Stimulated activated naive B cell treated with anti-CD40 and anti-IgM and Interleukin-4, amounts not matched to agents 10 μg/mL and 1 μg/mL and 100 μg/mL, for 72 hours (primary cell): Measurements from ENCODE around the gene BMP6.
"Not testable (repeated sequence)": the region's sequence is repeated elsewhere in the genome, so short reads cannot be mapped to it uniquely, and the experiment has no call there.

Experiments used
- ATAC-seq, 2 donors: fragments of 150-1000 bp; cut with Tn5 transposase; replicated peaks; 2 replicates each; pipeline ENCODE4 v1.10.0; 2021; ENCODE audit warnings: moderate library complexity in 1 of 2
- DNase-seq: peaks from one replicate; pipeline ENCODE4 v3.0.0; 2021
- H3K27ac Mint-ChIP-seq: one replicate; pipeline ENCODE4 v1.8.0; 2022; ENCODE audit warnings: mild to moderate bottlenecking, mixed read lengths
- H3K27me3 Mint-ChIP-seq, 2 donors: one replicate each; pipeline ENCODE4 v1.8.0; 2022; ENCODE audit warnings: mixed read lengths in 2 of 2
- H3K36me3 Mint-ChIP-seq, 2 donors: one replicate each; pipeline ENCODE4 v1.8.0; 2022; ENCODE audit warnings: mixed read lengths in 2 of 2, mild to moderate bottlenecking in 1 of 2
- H3K4me1 Mint-ChIP-seq, 2 donors: one replicate each; pipeline ENCODE4 v1.8.0; 2022; ENCODE audit warnings: mixed read lengths in 2 of 2, mild to moderate bottlenecking in 1 of 2
- H3K4me3 Mint-ChIP-seq, 2 donors: one replicate each; pipeline ENCODE4 v1.8.0; 2022; ENCODE audit warnings: mild to moderate bottlenecking in 2 of 2, mixed read lengths in 2 of 2, moderate library complexity in 1 of 2
- H3K9me3 Mint-ChIP-seq, 2 donors: one replicate each; pipeline ENCODE4 v1.8.0; 2022; ENCODE audit warnings: mixed read lengths in 2 of 2, mild to moderate bottlenecking in 1 of 2

The BMP6 gene

DNA sequence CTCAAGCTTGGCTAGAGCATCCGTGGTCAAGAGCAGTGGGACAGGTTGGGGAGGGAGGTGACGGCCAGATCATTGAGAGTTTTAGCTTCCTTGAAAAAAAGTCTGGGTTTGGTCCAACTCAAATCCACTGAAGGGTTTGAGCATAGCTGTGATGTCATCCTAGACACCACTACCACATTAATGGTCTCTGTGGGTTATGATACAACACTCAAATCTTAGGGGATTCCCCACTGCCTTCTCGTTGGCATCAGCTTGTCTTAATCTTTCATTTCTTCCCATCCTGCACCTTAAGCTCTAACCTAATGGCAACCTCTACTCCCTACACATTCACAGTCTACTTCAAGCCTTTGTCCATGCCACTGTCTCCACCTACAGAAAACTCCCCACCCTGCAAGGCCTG is 77.3 kb downstream of the BMP6 start:
- H3K4me1 Mint-ChIP-seq: no peaks in the 10 kb centered on the region
- DNase-seq (no peak), ATAC-seq (peak in 1 of 2 donors; percentile 23)
- peaks cover 10 to 25% of the 10 kb centered on the region in 2 donors for H3K27me3 Mint-ChIP-seq
- no peak overlapping the region for H3K27ac Mint-ChIP-seq
- H3K36me3 Mint-ChIP-seq: no peaks in the 10 kb centered on the region
- H3K9me3 Mint-ChIP-seq: peaks cover 0 to 1% of the 10 kb centered on the region in 2 donors
- H3K4me3 Mint-ChIP-seq: no peak overlapping the region

DNA sequence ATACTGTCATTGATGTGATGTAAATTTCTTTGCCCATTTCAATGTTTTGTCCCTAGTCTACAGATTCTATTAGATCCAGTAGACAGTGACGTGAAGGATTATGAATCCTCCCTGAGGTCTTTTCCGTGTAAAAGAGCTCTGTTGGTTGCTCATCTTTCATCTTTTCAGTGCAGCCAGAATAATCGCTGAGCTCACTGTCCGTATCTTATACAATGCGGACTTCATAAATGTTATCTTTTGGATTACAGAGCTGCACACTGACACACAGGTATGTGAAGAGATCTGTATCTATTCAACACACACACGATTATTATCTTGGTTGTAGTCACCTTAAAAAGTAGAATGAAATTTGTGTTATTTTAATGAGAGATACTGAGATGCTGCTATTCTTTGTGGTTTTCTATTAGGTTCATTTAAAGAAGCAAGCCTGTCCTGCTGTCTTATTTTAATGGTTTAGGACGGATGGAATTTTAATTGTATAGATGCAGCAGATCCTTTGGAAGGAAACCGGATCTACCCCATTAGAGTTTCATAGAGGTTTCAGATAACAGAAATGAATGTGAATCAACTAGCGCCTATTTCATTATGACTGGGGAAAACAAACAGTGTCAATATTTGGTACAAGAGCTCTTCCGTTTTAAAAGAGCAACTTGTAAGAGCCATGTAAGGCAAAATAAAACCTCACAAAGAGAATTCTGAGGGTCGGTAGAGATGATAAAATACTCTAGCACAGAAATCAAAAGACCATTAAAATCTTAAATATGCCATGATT is 79.4 kb downstream of the BMP6 start:
- Mint-ChIP-seq H3K9me3 (peaks cover 0 to 1% of the 10 kb centered on the region in 2 donors), H3K27ac (no peak overlapping the region), H3K27me3 (peaks cover 10 to 21% of the 10 kb centered on the region in 2 donors), H3K4me1 (no peaks in the 10 kb centered on the region), H3K36me3 (no peaks in the 10 kb centered on the region), H3K4me3 (no peak overlapping the region)
- no peak for DNase-seq
- no peak for ATAC-seq

DNA sequence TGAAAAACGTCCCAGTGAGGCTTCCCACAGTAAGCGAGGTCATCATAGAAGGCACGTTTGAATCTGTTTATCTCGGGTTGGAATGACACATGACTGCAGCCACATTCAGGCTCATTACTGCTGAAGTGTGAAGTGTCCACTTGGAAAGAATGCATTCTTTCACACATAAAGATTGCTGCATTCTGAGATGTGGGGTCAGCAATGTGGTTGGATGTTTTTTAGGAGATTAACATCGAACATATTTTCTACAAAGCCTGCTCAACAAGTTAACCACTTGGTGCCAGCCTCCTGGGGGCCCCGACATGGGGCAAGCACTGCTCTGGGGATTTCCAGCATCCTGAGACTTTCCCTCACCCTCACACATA is 79.9 kb downstream of the BMP6 start:
- peaks cover 10 to 21% of the 10 kb centered on the region in 2 donors for H3K27me3 Mint-ChIP-seq
- ATAC-seq: no peak

DNA sequence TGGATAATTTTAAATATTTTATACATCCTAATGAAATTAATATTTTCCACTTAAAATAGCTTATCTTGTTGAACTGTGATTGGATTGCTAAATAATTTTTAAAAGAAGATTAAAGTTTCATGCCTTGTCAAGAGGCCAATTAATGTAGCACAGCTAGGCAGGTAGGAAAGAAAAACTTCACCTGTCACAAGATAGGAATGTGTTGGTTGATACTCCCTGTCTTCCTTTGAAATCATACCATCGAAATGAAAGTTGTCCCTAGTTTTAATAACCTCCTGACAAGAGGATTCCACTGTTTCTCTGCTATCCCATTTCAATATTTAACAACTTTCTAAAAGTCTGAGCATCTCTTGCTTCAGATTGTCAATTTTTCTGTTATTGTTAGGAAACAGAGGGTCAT is 80.8 kb downstream of the BMP6 start:
- Mint-ChIP-seq H3K4me3 (no peak overlapping the region), H3K4me1 (no peaks in the 10 kb centered on the region), H3K36me3 (no peaks in the 10 kb centered on the region), H3K9me3 (peaks cover 0 to 1% of the 10 kb centered on the region in 2 donors), H3K27ac (no peak overlapping the region), H3K27me3 (peaks cover 10 to 21% of the 10 kb centered on the region in 2 donors)
- ATAC-seq: no peak
- DNase-seq: no peak

More for the DNA sequence above, 79.9 kb downstream of the BMP6 start:
- DNase-seq: no peak
- Mint-ChIP-seq H3K9me3 (peaks cover 0 to 1% of the 10 kb centered on the region in 2 donors), H3K4me3 (no peak overlapping the region), H3K36me3 (no peaks in the 10 kb centered on the region), H3K27ac (no peak overlapping the region), H3K4me1 (no peaks in the 10 kb centered on the region)

DNA sequence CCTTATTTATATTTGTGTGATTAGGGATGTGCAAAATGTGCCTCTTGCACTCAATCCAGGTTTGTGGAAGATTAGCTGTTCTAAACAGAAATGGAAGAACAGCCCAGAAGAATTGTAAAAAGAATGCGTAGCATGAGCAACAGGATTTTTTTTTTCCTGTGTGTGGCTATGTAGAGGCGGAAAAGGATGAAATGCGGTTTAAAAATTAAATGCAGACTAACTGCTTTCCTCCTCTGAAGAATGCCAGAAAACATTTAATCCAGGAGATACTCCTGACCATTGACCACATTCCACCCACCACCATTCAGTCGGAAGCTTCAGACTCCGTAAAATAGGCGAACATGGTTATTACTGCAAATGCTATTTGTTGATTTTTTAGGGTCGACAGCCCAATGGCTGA is 83.4 kb downstream of the BMP6 start:
- H3K9me3 Mint-ChIP-seq: peaks cover 0 to under 1% of the 10 kb centered on the region in 2 donors
- no peak overlapping the region for H3K27ac Mint-ChIP-seq
- no peaks in the 10 kb centered on the region for H3K4me1 Mint-ChIP-seq
- no peak for ATAC-seq
- H3K4me3 Mint-ChIP-seq: no peak overlapping the region
- DNase-seq: no peak
- H3K27me3 Mint-ChIP-seq: peaks cover 14 to 18% of the 10 kb centered on the region in 2 donors
- no peaks in the 10 kb centered on the region for H3K36me3 Mint-ChIP-seq

DNA sequence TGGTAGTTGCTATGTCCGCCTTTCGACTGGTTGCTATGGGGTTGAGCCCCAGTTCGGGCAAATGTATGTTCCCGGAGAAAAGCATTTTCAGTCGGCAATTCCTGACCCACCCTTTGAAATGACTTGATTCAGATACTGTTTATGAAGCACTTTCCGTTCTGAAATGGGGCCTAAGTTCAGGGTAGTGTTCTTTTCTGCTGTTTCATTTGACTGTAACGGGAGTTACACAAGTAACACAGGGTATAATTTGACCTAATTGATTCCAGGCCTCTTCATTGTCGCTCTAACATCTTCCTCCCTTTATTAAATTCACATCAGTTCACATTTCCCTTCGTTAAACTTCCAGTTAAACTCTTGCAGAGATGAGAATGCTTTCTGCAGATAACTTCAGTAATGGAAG is 85.5 kb downstream of the BMP6 start:
- Mint-ChIP-seq H3K4me1 (no peaks in the 10 kb centered on the region), H3K27ac (no peak overlapping the region), H3K4me3 (no peak overlapping the region), H3K27me3 (peaks cover 9 to 20% of the 10 kb centered on the region in 2 donors), H3K9me3 (peaks cover 0 to 2% of the 10 kb centered on the region in 2 donors), H3K36me3 (no peaks in the 10 kb centered on the region)
- ATAC-seq (no peak), DNase-seq (no peak)

DNA sequence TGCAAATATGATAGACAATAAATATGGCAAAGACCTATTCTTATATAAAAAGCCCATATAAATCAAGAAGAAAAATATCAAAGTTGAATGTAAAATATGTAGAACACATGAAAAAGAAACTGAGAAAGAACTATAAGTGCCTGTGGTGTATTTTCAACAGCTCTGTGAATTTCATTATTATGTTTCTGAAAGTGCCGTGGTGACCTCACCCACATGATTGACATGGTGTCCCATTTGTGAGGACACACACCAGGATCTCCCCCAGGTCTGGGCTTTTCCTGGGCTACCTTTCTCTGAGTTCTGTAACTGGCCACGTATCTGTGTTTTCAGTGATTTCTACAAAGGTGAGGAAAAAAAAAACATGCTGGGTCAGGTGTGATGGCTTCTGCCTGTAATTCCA is 86.7 kb downstream of the BMP6 start:
- no peak for ATAC-seq
- Mint-ChIP-seq H3K36me3 (no peaks in the 10 kb centered on the region), H3K9me3 (peaks cover 0 to 2% of the 10 kb centered on the region in 2 donors), H3K4me1 (no peaks in the 10 kb centered on the region), H3K27ac (no peak overlapping the region), H3K27me3 (peaks cover 5 to 11% of the 10 kb centered on the region in 2 donors), H3K4me3 (no peak overlapping the region)
- no peak for DNase-seq

DNA sequence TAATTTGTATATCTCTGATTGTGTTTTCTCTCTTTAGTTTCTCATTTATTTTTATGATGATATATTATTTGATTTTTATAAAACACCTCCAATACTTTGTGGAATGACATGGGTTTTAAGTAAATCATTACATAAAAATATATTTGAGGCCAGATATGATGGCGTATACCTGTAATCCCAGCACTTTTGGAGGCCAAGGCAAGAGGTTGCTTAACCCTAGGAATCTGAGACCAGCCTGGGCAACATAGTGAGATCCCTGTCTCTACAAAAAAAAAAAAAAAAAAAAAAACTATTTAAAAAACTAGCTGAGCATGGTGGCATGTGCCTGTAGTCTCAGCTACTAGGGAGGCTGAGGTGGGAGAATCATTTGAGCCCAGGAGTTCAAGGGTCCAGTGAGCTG is 87.3 kb downstream of the BMP6 start:
- Mint-ChIP-seq H3K9me3 (peaks cover 0 to 2% of the 10 kb centered on the region in 2 donors), H3K27me3 (peaks cover 4 to 10% of the 10 kb centered on the region in 2 donors), H3K4me3 (no peak overlapping the region), H3K27ac (no peak overlapping the region), H3K4me1 (no peaks in the 10 kb centered on the region), H3K36me3 (no peaks in the 10 kb centered on the region)
- ATAC-seq: no peak
- no peak for DNase-seq

DNA sequence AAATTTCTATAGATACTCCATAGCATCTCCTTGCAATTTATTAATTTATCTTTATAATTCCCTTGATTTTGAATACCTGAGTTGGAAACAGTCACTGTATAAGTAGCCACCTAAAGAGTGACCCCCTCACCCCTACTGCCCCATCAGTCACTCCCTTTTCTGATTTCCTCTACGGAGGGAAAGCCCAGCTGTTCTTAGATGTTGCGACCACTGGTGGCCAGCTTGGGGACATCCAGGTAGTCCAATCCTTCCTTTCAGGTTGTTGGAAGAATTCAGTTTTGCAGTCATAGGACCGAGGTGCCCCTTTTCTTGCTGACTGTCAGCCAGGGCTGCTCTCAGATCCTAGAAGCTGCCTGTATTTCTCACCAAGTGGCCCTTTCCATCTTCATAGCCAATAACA is 87.8 kb downstream of the BMP6 start:
- ATAC-seq: no peak
- Mint-ChIP-seq H3K27me3 (peaks cover 4 to 13% of the 10 kb centered on the region in 2 donors), H3K4me3 (no peak overlapping the region), H3K4me1 (no peaks in the 10 kb centered on the region), H3K36me3 (no peaks in the 10 kb centered on the region), H3K27ac (no peak overlapping the region), H3K9me3 (peaks cover 0 to 2% of the 10 kb centered on the region in 2 donors)
- no peak for DNase-seq

DNA sequence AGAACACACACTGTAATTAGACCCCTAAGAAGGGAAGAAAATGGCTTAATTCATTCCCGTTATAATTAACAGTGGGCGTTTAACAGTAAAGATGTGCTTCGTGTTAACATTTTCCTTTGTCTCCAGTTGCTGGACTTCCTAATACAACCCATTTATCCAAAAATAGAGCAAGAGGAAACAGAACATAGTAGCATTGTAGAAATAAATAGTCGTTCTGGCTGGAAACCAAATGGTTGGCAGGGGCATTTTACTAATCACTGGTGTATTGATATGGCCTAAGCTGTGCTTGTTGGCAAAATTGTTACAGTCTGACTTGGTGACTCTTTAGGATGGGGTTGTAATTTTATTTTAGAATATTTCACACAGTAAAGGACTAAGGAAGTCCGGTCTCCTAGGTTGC is 89.8 kb downstream of the BMP6 start:
- Mint-ChIP-seq H3K27me3 (peaks cover 4 to 14% of the 10 kb centered on the region in 2 donors), H3K36me3 (no peaks in the 10 kb centered on the region), H3K4me1 (no peaks in the 10 kb centered on the region), H3K9me3 (peaks cover 0 to 2% of the 10 kb centered on the region in 2 donors), H3K27ac (no peak overlapping the region), H3K4me3 (no peak overlapping the region)
- ATAC-seq: no peak
- DNase-seq: no peak

DNA sequence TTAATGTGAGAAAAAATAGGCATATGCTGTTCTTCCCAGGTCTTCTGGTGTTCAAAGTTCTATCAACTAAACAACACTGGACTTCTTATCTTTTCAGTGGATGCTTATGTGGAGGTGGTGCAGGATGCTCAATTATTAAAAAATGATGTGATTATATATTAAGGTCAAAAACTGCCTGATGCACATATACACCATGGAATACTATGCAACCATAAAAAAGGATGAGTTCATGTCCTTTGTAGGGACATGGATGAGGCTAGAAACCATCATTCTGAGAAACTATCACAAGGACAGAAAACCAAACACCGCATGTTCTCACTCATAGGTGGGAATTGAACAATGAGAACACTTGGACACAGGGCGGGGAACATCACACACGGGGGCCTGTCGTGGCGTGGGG is 91.3 kb downstream of the BMP6 start:
- not testable (repeated sequence) for H3K4me1 Mint-ChIP-seq, DNase-seq, H3K9me3 Mint-ChIP-seq, H3K36me3 Mint-ChIP-seq, H3K4me3 Mint-ChIP-seq, ATAC-seq, H3K27ac Mint-ChIP-seq
- H3K27me3 Mint-ChIP-seq: peaks cover 5 to 16% of the 10 kb centered on the region in 2 donors

DNA sequence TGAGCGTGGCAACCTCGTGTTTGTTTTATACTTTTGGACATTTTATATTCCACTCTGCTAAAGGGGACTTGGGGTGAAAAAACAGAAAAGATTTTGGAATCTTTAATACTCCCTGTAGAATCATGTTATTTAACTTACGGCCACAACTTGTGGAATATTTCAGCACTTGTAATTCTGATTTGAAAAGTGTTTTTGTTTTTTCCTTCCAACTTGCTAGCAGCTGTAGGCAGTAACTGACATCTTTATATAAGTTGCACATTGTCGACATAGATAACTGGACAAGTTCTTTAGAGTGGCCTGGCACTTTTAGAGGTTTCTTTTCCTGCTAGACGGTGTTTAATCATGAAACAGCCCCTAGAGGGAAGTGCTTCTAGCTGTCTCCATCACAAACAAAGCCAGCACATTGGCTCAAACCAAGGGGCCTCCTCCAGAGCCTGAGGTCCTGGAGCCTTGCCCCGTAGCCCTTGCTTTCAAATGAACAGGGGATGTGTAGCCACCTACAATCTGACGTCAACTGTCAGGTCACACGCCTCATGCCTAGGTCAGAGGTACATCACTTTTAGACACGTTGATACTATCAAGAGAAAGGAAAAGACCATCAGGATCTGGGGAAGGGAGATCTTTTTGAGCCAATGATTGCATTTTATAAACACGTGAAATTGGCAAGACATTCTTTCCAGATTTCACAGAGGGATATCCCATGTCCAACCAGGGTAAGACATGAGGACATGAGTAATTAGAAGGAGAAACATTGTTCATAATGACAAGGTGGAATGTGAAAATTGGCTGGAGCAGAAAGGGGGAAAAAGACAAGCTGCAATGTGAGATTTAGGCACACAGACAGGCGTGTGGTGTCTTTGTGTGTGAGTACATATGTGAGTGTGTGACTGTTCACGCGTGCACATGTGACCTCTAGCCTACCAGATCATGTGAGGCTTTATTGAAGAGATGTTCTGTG is 92.6 kb downstream of the BMP6 start:
- no peak overlapping the region for H3K4me3 Mint-ChIP-seq
- no peak for DNase-seq
- H3K27ac Mint-ChIP-seq: no peak overlapping the region
- H3K36me3 Mint-ChIP-seq: no peaks in the 10 kb centered on the region
- H3K4me1 Mint-ChIP-seq: no peaks in the 10 kb centered on the region
- H3K27me3 Mint-ChIP-seq: peaks cover 18 to 28% of the 10 kb centered on the region in 2 donors
- ATAC-seq: no peak
- peaks cover 0 to 4% of the 10 kb centered on the region in 2 donors for H3K9me3 Mint-ChIP-seq

DNA sequence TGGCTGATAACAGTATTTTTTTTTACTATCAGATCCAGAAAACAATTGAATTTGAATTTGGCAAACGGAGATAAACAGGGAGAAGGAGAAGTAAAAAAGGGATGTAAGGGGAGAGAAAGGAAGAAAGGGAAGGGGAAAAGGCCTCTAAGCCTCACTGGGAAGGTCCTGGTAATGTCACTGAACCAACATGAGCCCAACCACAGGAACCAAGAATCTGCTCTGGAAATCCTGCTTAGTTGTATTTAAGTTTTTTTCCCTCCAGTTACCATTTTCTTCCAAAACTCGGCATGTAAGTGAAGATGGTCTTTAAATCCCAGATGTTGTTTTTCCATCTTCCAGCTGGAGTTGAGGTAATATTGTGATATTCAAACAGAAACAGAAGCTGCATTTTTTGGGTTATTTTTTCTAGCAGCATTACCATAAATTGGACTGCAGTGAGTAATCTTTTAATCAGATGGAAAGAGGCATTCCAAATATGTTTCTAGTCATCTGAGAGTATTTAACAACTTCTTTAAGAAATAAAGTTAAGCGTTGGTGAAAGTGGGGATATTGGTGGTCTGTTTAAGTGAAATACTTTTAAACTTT is 93.6 kb downstream of the BMP6 start:
- Mint-ChIP-seq H3K4me3 (no peak overlapping the region), H3K36me3 (no peaks in the 10 kb centered on the region), H3K27me3 (peaks cover 25 to 29% of the 10 kb centered on the region in 2 donors), H3K4me1 (no peaks in the 10 kb centered on the region), H3K9me3 (peaks cover 0 to 2% of the 10 kb centered on the region in 2 donors), H3K27ac (no peak overlapping the region)
- DNase-seq (no peak), ATAC-seq (no peak)

DNA sequence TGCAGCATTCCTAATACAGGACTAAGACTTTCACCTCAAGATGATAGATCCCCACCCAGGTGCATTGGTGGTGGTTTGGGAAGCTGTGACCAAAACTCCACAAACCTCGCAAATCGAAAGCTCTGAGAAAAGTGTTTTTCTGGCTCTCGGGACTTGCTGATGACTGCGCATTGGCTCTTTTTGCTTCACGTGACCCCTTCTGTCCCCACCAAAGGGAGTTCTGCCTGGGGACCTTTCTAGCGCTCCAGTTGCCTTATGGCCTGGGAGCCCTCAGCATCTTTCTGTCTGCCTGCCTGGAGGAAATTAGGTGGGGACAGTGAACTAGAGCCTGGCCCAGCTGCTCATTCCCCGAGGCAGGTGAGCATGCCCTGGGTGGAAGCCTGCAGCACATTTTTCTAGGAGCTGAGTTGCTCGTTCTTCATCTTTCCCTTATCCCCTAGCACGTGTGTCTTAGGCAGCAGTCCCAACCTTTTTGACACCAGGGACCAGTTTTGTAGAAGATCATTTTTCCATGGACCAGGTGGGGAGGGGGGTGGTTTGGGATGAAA is 94.5 kb downstream of the BMP6 start:
- Mint-ChIP-seq H3K36me3 (no peaks in the 10 kb centered on the region), H3K4me3 (no peak overlapping the region), H3K27ac (no peak overlapping the region), H3K9me3 (peaks cover 0 to 2% of the 10 kb centered on the region in 2 donors), H3K27me3 (peaks cover 25 to 32% of the 10 kb centered on the region in 2 donors), H3K4me1 (no peaks in the 10 kb centered on the region)
- DNase-seq: no peak
- ATAC-seq: no peak
